NCI-H748 treated with DMSO at 0.1 percent for 48 hours (cell line): ENCODE measurements around the gene MLH3.

ENCODE experiments used
- DNase-seq: peaks from one replicate; lab custom pipeline; 2025; lab: John Stamatoyannopoulos, UW

The MLH3 gene

GRCh38 chr14:74984236-74985027 is 66.8 kb downstream of the MLH3 start:
- DNase-seq = no peak

- no peak for DNase-seq
These were observed 67.9 kb downstream of the MLH3 start for GRCh38 chr14:74983343-74983742.

- no peak for DNase-seq
These were observed 68.6 kb downstream of the MLH3 start for GRCh38 chr14:74982661-74983060.

- no peak for DNase-seq
These were observed 69.4 kb downstream of the MLH3 start for GRCh38 chr14:74981833-74982232.

- no peak for DNase-seq
These were observed 69.8 kb downstream of the MLH3 start for GRCh38 chr14:74981462-74981782.

- no peak for DNase-seq
These were observed 70.4 kb downstream of the MLH3 start for GRCh38 chr14:74980731-74981461.

- no peak for DNase-seq
These were observed 70.9 kb downstream of the MLH3 start for GRCh38 chr14:74980398-74980730.

GRCh38 chr14:74979442-74980397 is 71.5 kb downstream of the MLH3 start:
- DNase-seq = no peak

- no peak for DNase-seq
These were observed 72.2 kb downstream of the MLH3 start for GRCh38 chr14:74979029-74979428.

GRCh38 chr14:74978416-74978947 is 72.8 kb downstream of the MLH3 start:
- no peak for DNase-seq

- DNase-seq = no peak
These were observed 73.3 kb downstream of the MLH3 start for GRCh38 chr14:74977901-74978385.

- no peak for DNase-seq
These were observed 73.9 kb downstream of the MLH3 start for GRCh38 chr14:74977164-74977900.

GRCh38 chr14:74976264-74977113 is 74.8 kb downstream of the MLH3 start:
- no peak for DNase-seq

GRCh38 chr14:74975059-74975810 is 76.0 kb downstream of the MLH3 start:
- DNase-seq = no peak

- no peak for DNase-seq
These were observed 76.8 kb downstream of the MLH3 start for GRCh38 chr14:74974364-74975058.

- DNase-seq = no peak
These were observed 77.3 kb downstream of the MLH3 start for GRCh38 chr14:74973905-74974363.

- no peak for DNase-seq
These were observed 78.1 kb downstream of the MLH3 start for GRCh38 chr14:74973003-74973653.

- no peak for DNase-seq
These were observed 82.5 kb downstream of the MLH3 start for GRCh38 chr14:74968811-74969210.
